Midbrain (tissue), 1 donor: ENCODE measurements around the gene CEP68.
"Not testable (repeated sequence)": the region's sequence is repeated elsewhere in the genome, so short reads cannot be mapped to it uniquely, and the experiment has no call there.

Source experiments
- DNase-seq: peaks from one replicate; lab custom pipeline; 2025; lab: John Stamatoyannopoulos, UW

Gene CEP68

DNA sequence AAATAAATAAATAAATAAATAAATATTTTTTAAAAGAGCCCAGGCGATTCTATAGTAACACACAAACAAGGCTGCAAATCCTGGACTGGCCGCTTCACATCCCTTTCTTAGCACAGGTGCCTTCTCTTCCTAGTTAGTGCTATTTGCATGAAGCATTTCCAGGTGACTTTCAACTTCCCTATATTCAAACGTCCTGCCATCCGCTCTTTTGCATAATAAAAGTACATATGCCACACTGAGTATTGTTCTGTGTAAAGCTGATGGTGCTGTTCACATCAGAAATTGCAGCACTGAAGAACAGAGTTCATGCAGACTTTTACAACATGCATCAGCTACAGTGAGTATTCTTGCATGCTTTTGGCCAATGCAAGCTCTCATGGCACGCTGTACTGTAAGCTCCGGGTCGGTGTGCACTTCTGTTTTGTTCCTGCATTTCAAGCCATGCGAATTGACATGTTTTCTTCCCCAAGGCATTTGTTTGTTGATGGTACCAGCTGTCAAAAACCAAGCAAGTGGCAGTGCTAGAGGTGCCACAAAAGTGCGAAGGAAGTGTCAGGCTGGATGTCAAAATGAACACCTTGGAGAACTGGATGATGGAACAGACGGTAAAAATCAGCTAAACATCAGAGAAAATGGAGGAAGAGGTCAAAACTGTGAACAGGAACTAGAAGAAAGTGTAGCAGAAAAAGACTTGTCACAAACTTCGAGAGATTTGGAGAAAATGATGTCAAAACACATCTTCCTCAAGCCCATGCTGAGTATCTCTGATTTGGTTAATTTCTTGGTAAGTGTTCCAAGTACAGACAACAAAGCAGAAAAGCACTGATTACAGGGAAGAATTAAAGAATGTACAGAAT, 25.5 kb upstream of the CEP68 start:
- no peak for DNase-seq

DNA sequence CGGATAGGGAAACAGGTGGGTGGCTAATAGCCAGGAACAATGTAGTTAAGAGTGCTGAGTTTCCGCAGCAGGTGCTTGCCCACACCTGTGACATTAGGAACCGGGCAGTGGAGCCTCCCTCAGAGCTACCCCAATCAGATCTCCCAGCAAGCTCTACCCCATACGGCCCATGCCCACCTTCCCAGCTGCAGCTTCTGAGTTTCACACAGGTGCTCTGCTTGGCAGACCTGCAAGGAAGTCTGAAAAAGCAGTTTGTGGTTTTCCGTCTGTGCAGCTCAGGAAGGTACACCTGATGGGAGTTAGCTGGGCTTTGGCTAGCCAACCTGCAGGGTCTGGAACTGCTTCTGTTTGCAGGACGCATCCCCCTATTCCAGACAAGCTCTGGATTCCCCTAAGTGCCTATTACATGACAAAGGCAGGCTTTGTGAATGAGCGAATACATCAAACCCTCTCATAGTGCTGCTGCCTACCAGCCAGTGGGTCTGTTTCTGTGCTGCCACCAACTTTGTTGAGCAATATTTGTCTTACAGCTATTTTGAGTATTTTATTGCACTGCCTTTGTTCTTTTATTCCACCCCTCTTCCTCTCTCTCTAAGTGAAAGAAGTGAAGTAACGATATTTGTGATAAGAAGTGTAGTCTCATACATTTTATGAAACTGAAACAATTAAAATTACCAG, 24.7 kb upstream of the CEP68 start:
- peak; percentile 21 for DNase-seq

- DNase-seq, result no peak
Observed at GRCh38 chr2:65032019-65032975, 23.9 kb upstream of the CEP68 start.

DNA sequence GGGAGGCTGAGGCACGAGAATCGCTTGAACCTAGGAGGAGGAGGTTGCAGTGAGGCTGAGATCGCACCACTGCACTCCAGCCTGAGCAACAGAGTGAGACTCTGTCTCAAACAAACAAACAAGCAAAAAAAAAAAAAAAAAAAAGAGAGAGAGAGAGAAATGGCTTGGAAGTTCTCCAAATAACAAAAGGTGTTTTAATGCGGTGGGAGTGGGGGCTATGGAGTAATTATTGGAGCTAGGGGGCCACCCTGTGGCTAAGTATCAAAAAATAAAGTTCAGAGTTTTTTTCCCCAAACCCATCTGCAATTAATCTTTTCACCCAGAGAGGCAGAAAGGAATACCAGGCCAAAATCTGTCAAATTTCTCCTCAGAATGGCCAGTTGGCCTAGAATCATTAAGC, 23.0 kb upstream of the CEP68 start:
- no peak for DNase-seq

DNA sequence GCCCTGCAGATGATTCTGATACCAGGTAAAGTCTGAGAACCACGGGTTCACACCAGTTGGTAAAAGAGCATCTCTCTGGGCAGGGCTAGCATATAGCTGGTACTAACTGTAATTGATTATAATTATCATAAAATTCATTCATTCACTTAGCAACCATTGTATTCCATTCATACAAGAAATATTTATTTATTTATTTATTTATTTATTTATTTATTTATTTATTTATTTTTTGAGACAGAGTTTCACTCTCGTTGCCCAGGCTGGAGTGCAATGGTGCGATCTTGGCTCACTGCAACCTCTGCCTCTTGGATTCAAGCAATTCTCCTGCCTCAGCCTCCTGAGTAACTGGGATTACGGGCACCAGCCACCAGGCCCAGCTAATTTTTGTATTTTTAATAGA, 22.5 kb upstream of the CEP68 start:
- DNase-seq, result not testable (repeated sequence)

DNA sequence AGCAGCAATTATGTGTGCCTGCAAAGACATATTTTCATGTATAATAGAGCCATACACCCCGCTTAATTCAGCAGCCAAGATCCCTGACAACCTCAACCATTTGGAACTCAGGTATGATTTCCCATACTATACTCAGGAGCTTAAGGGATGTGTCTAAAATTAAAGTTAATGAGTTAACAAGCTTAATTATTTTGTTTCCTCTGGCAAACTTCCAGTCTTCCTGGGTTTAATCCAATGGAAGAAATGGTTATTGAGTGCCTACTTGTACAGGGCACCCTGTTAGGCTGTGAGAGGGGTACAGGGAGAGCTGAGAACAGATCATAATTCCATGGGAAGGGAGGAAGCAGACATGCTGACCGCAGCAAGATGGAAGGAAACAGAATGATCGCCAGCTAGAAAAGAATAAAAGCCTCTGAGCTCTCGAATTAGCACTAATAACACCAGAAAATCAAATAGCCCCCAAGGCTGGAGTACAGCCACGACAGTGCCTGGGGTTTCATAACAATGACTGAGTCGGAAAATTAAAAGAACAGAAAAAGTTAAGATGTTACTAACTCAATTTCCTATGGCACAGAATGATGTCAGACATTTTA, 20.8 kb upstream of the CEP68 start:
- DNase-seq, result no peak

DNA sequence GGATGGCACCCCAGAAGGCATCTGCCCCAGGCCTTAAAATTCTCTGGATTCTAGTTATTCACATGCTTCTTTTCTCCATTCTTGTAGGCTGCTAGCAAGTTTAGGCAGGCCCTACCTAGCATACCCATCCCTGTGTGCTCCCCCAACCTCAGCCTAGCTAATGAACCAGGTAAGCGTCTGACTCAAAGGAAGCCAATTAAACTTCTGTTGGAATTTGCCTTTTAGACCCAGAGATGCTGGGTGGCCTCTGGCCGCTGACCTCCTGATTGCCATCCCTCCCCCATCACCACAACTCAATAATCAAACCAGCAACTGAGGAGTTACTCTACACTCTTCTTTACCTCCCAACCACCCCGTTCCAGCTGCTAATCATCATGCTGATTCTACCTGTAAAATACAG, 19.0 kb upstream of the CEP68 start:
- no peak for DNase-seq

DNA sequence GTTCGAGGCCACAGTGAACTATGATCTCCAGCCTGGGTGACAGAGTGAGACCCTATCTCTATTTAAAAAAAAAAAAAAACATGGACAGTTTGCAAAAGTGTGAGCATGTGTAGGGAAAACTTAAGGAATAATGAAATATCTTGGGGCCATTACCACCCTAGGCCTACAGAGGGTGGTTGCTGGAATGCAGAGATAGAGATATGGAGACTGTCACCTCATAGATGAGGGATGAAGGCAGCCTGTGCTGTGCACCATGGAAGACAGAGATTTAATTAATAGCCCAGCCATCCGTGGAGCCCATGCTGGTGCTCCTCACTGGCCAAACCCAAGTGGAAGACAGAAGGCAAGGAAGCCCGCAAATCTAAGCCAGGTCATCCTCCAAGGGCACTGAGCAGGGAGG, 16.6 kb upstream of the CEP68 start:
- no peak for DNase-seq

- peak; percentile 92 for DNase-seq
Observed at GRCh38 chr2:65040400-65041261, 15.6 kb upstream of the CEP68 start.

GRCh38 chr2:65043001-65043400, 13.2 kb upstream of the CEP68 start:
- DNase-seq, result no peak

GRCh38 chr2:65044097-65044735, 12.0 kb upstream of the CEP68 start:
- DNase-seq, result no peak

GRCh38 chr2:65045651-65046050, 10.6 kb upstream of the CEP68 start:
- no peak for DNase-seq

GRCh38 chr2:65046633-65047407, 9.4 kb upstream of the CEP68 start:
- DNase-seq, result no peak

- no peak for DNase-seq
Observed at GRCh38 chr2:65049010-65049639, 7.1 kb upstream of the CEP68 start.

GRCh38 chr2:65050931-65051330, 5.3 kb upstream of the CEP68 start:
- no peak for DNase-seq

GRCh38 chr2:65053199-65053598, 3.0 kb upstream of the CEP68 start:
- no peak for DNase-seq

GRCh38 chr2:65054749-65055421, 1.3 kb upstream of the CEP68 start:
- no peak for DNase-seq

DNA sequence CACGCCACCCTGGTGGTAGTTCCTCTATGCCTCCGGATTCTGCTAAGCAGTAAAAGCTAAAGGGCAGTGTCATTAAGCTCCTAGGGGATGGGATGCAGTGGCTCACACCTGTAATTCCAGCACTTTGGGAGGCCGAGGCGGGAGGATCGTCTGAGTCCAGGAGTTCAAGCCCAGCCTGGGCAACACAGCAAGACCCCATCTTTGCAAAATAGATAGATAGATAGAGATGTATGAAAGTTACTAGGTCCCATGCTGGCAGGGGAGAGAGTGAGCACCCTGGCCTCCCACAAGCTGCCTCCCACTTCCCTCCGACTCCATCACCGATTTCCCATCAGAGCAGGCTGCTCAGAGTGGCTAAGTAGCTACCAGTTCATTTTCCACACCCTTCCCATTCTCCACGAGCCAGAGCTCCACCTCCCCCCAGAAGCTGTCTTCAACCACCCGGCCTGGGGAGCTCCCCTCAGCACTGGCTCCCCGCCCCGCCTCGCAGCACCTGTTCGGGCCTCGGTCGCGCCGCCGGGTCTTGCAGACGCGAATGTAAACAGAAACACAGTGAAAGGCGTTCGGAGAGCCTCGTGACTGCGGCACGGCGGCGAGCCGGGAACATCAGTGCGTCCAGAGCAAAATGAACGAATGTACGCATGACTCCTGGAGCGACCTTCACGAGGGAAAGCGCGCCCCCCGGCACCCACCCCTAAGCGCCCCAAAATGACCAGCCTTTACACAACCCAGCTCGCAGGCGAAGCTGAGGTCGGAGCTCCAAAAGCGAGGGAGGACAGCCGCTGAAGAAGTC, 598 bp upstream of the CEP68 start:
- DNase-seq, result no peak
